Measurements from ENCODE around the gene KDSR. TPM values are rescaled to one million over a fixed set of nuclear protein-coding genes. Genes with fewer than 3 reads are reported as not detected.

The KDSR gene
- total and polyA plus RNA-seq, 7 donors: 7.6 to 50.5 (median 33.2) TPM

DNA sequence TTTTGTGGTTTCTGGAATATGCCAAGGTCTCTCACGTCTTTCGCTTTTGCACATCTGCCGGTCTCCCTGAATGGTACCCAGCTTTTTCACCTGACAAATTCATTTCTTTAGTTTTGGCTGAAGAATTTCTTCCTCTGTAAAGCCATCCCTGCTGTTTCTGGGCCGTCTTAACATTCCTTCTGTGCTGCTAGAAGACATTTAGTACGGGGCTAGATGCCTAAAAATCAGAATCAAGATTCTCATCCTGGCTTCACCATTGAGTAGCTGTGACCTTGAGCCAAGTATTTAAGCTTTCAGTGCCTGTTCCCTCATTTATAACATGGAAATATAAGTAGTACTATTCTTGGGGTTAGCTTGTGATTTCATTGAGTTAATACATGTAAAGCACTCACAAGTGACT is 41.0 kb downstream of the KDSR start:
- 89 to 93% methylated on average over 5 of the region's 5 CpGs for WGBS, 2 donors
- peaks cover 0 to 14% (median 7%) of the 10 kb centered on the region in 4 donors for H3K4me1 ChIP-seq
- no peaks in the 10 kb centered on the region for H3K27me3 ChIP-seq
- no peak overlapping the region for H3K27ac ChIP-seq
- TF ChIP-seq, protein P1, sequence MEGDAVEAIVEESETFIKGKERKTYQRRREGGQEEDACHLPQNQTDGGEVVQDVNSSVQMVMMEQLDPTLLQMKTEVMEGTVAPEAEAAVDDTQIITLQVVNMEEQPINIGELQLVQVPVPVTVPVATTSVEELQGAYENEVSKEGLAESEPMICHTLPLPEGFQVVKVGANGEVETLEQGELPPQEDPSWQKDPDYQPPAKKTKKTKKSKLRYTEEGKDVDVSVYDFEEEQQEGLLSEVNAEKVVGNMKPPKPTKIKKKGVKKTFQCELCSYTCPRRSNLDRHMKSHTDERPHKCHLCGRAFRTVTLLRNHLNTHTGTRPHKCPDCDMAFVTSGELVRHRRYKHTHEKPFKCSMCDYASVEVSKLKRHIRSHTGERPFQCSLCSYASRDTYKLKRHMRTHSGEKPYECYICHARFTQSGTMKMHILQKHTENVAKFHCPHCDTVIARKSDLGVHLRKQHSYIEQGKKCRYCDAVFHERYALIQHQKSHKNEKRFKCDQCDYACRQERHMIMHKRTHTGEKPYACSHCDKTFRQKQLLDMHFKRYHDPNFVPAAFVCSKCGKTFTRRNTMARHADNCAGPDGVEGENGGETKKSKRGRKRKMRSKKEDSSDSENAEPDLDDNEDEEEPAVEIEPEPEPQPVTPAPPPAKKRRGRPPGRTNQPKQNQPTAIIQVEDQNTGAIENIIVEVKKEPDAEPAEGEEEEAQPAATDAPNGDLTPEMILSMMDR (IDR thresholded peaks at IDR 0.05): no peak
- no peak for TF ChIP-seq POLR2AphosphoS5 (IDR thresholded peaks at IDR 0.05)
- no peak for TF ChIP-seq EP300 (IDR thresholded peaks at IDR 0.05)
- TF ChIP-seq POLR2A (IDR thresholded peaks at IDR 0.05): no peak
- H3K36me3 ChIP-seq: peaks cover 0 to 13% (median 6%) of the 10 kb centered on the region in 4 donors
- no peaks in the 10 kb centered on the region for H3K9me3 ChIP-seq
- intact Hi-C loops (cut with DNase I): no loop called here
- no peak for DNase-seq
- H3K4me3 ChIP-seq: no peak overlapping the region

DNA sequence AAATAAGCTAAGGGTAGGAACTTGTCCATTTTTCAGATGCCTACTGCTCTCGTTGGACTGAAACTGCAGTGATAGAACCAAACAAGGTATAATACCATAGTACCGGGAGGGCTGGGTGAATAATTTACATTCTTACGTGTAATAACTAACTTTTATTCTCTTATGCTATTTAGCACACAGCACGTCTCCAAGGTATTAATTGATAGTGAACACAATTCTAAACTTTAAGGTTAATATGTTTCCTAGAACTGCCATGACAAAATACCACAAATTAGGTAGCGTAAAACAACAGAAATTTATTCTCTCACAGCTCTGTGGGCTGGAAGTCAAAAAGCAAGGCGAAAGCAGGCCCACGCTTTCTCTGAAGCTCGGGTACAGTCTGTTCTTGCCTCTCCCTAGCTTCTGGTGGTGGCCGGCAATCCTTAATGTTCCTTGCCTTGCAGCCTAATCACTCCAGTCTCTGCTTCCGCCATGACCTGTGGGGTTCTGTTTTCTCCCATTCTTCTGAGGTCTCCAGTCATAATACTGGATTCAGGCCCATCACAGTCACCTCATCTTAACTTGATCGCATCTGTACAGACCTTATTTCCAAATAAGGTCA is 41.8 kb downstream of the KDSR start:
- Histone ChIP-seq H3K27ac (no peak overlapping the region), H3K36me3 (peaks cover 0 to 4% (median 0%) of the 10 kb centered on the region in 4 donors), H3K4me1 (peaks cover 0 to 19% (median 13%) of the 10 kb centered on the region in 4 donors), H3K9me3 (no peaks in the 10 kb centered on the region), H3K27me3 (no peaks in the 10 kb centered on the region), H3K4me3 (no peak overlapping the region)
- WGBS, 2 donors: 74 to 91% methylated on average over 11 of the region's 11 CpGs
- intact Hi-C loops (cut with DNase I): loop anchor here (2.0 kb wide), 1 partner anchor 308 kb away; no protein-coding TSS in a partner anchor
- no peak for DNase-seq
- TF ChIP-seq POLR2A (IDR thresholded peaks at IDR 0.05) (no peak), POLR2AphosphoS5 (IDR thresholded peaks at IDR 0.05) (no peak), EP300 (IDR thresholded peaks at IDR 0.05) (no peak)
- TF ChIP-seq, protein P1 (IDR thresholded peaks at IDR 0.05): no peak

DNA sequence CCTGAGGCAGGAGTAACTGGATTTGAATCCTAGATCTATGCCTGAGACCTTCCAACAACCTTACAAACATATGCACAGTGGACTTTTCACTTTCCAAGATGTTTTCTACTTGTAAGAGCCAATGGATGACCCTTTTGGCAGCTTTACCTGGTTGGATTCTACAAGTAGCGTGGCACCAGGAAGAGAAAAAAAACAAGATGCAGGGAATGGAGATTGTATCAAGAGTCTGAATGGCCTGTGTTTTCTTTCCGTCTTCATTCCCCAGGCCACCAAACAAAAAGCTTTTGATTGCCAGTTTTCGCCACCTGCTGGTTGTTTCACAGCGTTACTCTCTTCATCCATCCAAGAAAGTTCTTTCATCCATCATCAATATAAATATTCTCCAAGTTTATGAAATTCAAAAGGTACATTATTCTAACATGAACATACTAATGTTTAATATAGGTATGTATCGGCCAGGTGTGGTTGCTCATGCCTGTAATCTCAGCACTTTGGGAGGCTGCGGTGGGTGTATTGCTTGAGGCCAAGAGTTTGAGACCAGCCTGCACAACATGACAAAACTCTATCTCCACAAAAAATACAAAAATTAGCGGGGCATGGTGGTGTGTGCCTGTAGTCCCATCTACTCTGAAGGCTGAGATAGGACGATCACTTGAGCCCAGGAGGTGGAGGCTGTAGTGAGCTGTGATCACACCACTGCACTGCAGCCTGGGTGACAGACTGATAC is 43.9 kb downstream of the KDSR start:
- H3K36me3 ChIP-seq: no peaks in the 10 kb centered on the region
- no peak overlapping the region for H3K4me3 ChIP-seq
- DNase-seq: peak; percentile 80
- 29 to 33% methylated on average over 8 of the region's 8 CpGs for WGBS, 2 donors
- no peaks in the 10 kb centered on the region for H3K27me3 ChIP-seq
- TF ChIP-seq, protein P1 (IDR thresholded peaks at IDR 0.05): peak; percentile 58 to 76 (median 74)
- TF ChIP-seq POLR2A (IDR thresholded peaks at IDR 0.05) (no peak), EP300 (IDR thresholded peaks at IDR 0.05) (no peak), POLR2AphosphoS5 (IDR thresholded peaks at IDR 0.05) (peak in 2 of 4 donors; percentile 17 to 33)
- H3K27ac ChIP-seq: peak overlapping the region; percentile 47 to 89 (median 68)
- intact Hi-C loops (cut with DNase I): loop anchor here (1.0 to 5.0 kb wide), 2 partner anchors 99 to 192 kb away; partner anchors contain the start of gene VPS4B
- H3K4me1 ChIP-seq: peaks cover 0 to 26% (median 15%) of the 10 kb centered on the region in 4 donors
- H3K9me3 ChIP-seq: no peaks in the 10 kb centered on the region

DNA sequence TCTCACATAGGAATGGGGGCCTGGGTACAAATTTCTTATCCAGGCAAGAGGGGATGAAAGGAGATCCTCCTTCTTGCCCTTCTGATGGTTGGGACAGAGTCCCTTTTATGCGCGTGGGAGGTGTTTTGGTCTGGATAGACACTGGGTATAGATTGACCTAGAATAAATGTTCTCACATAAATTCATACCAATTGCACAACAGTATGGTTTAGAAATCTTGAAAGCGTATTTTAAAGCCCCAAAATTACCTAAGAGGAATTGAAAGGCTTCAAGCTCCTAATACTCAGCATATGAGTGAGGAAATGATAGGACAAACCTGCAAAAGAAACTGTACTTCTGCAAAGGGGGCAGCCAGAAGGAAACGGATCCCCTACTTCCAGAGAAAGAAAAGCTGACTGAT is 44.8 kb downstream of the KDSR start:
- Histone ChIP-seq H3K36me3 (no peaks in the 10 kb centered on the region), H3K27me3 (no peaks in the 10 kb centered on the region), H3K27ac (peak overlapping the region; percentile 47 to 89 (median 68)), H3K4me3 (no peak overlapping the region), H3K4me1 (peaks cover 0 to 35% (median 22%) of the 10 kb centered on the region in 4 donors), H3K9me3 (no peaks in the 10 kb centered on the region)
- TF ChIP-seq EP300 (IDR thresholded peaks at IDR 0.05) (no peak), POLR2AphosphoS5 (IDR thresholded peaks at IDR 0.05) (peak in 1 of 4 donors; percentile 4), POLR2A (IDR thresholded peaks at IDR 0.05) (no peak)
- TF ChIP-seq, protein P1 (IDR thresholded peaks at IDR 0.05): no peak
- intact Hi-C loops (cut with DNase I): loop anchor here (1.0 to 5.0 kb wide), 2 partner anchors 100 to 191 kb away; partner anchors contain the start of gene VPS4B
- 82 to 91% methylated on average over 4 of the region's 4 CpGs for WGBS, 2 donors
- DNase-seq: no peak

Measured in sigmoid colon (tissue), 7 donors.